Thyroid gland (tissue), 4 donors: ENCODE measurements around the gene IL3RA. TPM values are rescaled to one million over a fixed set of nuclear protein-coding genes. Genes with fewer than 3 reads are reported as not detected.
"Not testable (repeated sequence)": the region's sequence is repeated elsewhere in the genome, so short reads cannot be mapped to it uniquely, and the experiment has no call there.

ENCODE experiments used
- DNase-seq, 2 donors: peaks; one replicate each; pipeline ENCODE4 v3.0.0-alpha.2; 2019
- H3K27ac ChIP-seq, 3 donors: fragments of 200-600 bp; sonication (generic); 1 replicate in 2 of 3; 2 replicates in 1 of 3; pipeline ENCODE4 v1.5.1; 2016 to 2019; ENCODE audit warnings: mild to moderate bottlenecking in 1 of 3, moderate library complexity in 1 of 3
- H3K27me3 ChIP-seq: fragments of 200-600 bp; sonication (generic); one replicate; pipeline ENCODE4 v1.5.1; 2019
- H3K36me3 ChIP-seq, 2 donors: fragments of 200-600 bp; sonication (generic); one replicate each; pipeline ENCODE4 v1.5.1; 2016 to 2019
- H3K4me1 ChIP-seq, 2 donors: fragments of 200-600 bp; sonication (generic); one replicate each; pipeline ENCODE4 v1.5.1; 2017 to 2019
- H3K4me3 ChIP-seq, 3 donors: fragments of 200-600 bp; sonication (generic); replicated peaks in 1 of 3; 1 replicate in 2 of 3; 2 replicates in 1 of 3; pipeline ENCODE4 v1.5.1; 2016; ENCODE audit warnings: mild to moderate bottlenecking in 1 of 3
- H3K9me3 ChIP-seq: fragments of 200-600 bp; sonication (generic); one replicate; pipeline ENCODE4 v1.5.1; 2017
- CTCF ChIP-seq, 6 experiments: fragments of 200-600 bp in 3 of 6; fragments of 450-650 bp in 3 of 6; sonication (generic) in 3 of 6; IDR thresholded peaks; one replicate each; pipeline ENCODE4 v1.5.1; 2016 to 2019; ENCODE audit warnings: antibody characterized with exemption in 6 of 6, mild to moderate bottlenecking in 2 of 6, inconsistent platforms in 1 of 6, moderate library complexity in 1 of 6
- POLR2A ChIP-seq, 2 donors: fragments of 450-650 bp; IDR thresholded peaks; one replicate each; pipeline ENCODE4 v1.6.1; 2017; ENCODE audit warnings: antibody characterized with exemption in 2 of 2, mild to moderate bottlenecking in 2 of 2, moderate library complexity in 1 of 2
- WGBS, 2 donors: methylation state at CpG; one replicate each; pipeline ENCODE4 v1.1.5; 2017; 5-methylcytosine and 5-hydroxymethylcytosine counted together
- intact Hi-C: fragments of 100-400 bp; cut with DNase I; formaldehyde crosslinking; loops from one replicate; pipeline ENCODE4 v1.15.1; 2023
- total RNA-seq, 4 donors: library from RNA; depleted of rRNA; stranded (reverse); fragments of >200 nt; gene quantifications; one replicate each; pipeline ENCODE4 v1.2.3, GENCODE V29; 2016

IL3RA gene
- total RNA-seq, 4 donors from 2014 or later: 0.89 to 4.5 (median 3.3) TPM

- H3K27ac ChIP-seq: no peak overlapping the region
- no peak overlapping the region for H3K4me3 ChIP-seq
- TF ChIP-seq CTCF (IDR thresholded peaks at IDR 0.05) (no peak), POLR2A (IDR thresholded peaks at IDR 0.05) (no peak)
- peaks cover 3 to 7% of the 10 kb centered on the region in 2 donors for H3K36me3 ChIP-seq
- no peaks in the 10 kb centered on the region for H3K27me3 ChIP-seq
- 86 to 88% methylated on average over 4 of the region's 4 CpGs for WGBS, 2 donors
- intact Hi-C loops: no loop called here
- no peaks in the 10 kb centered on the region for H3K4me1 ChIP-seq
- H3K9me3 ChIP-seq: no peaks in the 10 kb centered on the region
- no peak for DNase-seq
These were observed 22.9 kb downstream of the IL3RA start for GRCh38 chrX:1359477-1359873.

GRCh38 chrX:1360171-1360570 lies 23.6 kb downstream of the IL3RA start:
- Histone ChIP-seq H3K4me1 (no peaks in the 10 kb centered on the region), H3K27ac (no peak overlapping the region), H3K27me3 (no peaks in the 10 kb centered on the region), H3K4me3 (no peak overlapping the region), H3K36me3 (peaks cover 3 to 7% of the 10 kb centered on the region in 2 donors), H3K9me3 (no peaks in the 10 kb centered on the region)
- WGBS, 2 donors: 84 to 85% methylated on average over 2 of the region's 2 CpGs
- DNase-seq: no peak
- intact Hi-C loops: no loop called here
- no peak for TF ChIP-seq CTCF (IDR thresholded peaks at IDR 0.05)
- no peak for TF ChIP-seq POLR2A (IDR thresholded peaks at IDR 0.05)

- no peak for DNase-seq
- no peaks in the 10 kb centered on the region for H3K9me3 ChIP-seq
- 79 to 92% methylated on average over 12 of the region's 12 CpGs for WGBS, 2 donors
- no peaks in the 10 kb centered on the region for H3K27me3 ChIP-seq
- TF ChIP-seq CTCF (IDR thresholded peaks at IDR 0.05) (no peak), POLR2A (IDR thresholded peaks at IDR 0.05) (no peak)
- no peak overlapping the region for H3K4me3 ChIP-seq
- H3K27ac ChIP-seq: no peak overlapping the region
- H3K4me1 ChIP-seq: no peaks in the 10 kb centered on the region
- peaks cover 3 to 7% of the 10 kb centered on the region in 2 donors for H3K36me3 ChIP-seq
- intact Hi-C loops: no loop called here
These were observed 24.7 kb downstream of the IL3RA start for GRCh38 chrX:1361275-1361674.

GRCh38 chrX:1361910-1362309 lies 25.3 kb downstream of the IL3RA start:
- no peak for TF ChIP-seq POLR2A (IDR thresholded peaks at IDR 0.05)
- TF ChIP-seq CTCF (IDR thresholded peaks at IDR 0.05): no peak
- Histone ChIP-seq H3K9me3 (no peaks in the 10 kb centered on the region), H3K27me3 (no peaks in the 10 kb centered on the region), H3K4me3 (no peak overlapping the region), H3K4me1 (no peaks in the 10 kb centered on the region), H3K36me3 (peaks cover 3 to 7% of the 10 kb centered on the region in 2 donors), H3K27ac (no peak overlapping the region)
- intact Hi-C loops: no loop called here
- DNase-seq: no peak
- 94 to 97% methylated on average over 2 of the region's 2 CpGs for WGBS, 2 donors

GRCh38 chrX:1366363-1366762 lies 29.8 kb downstream of the IL3RA start:
- H3K9me3 ChIP-seq, H3K4me3 ChIP-seq, H3K27ac ChIP-seq, H3K27me3 ChIP-seq, H3K4me1 ChIP-seq, DNase-seq, intact Hi-C loops, H3K36me3 ChIP-seq: not testable (repeated sequence)
- WGBS, 2 donors: no CpG with 5 or more reads among the region's 63 CpGs

- WGBS, 2 donors: 75 to 87% methylated on average over 4 of the region's 4 CpGs
- no peaks in the 10 kb centered on the region for H3K4me1 ChIP-seq
- no peaks in the 10 kb centered on the region for H3K36me3 ChIP-seq
- intact Hi-C loops: no loop called here
- no peak for DNase-seq
- H3K27me3 ChIP-seq: no peaks in the 10 kb centered on the region
- H3K27ac ChIP-seq: no peak overlapping the region
- no peak overlapping the region for H3K4me3 ChIP-seq
- TF ChIP-seq CTCF (IDR thresholded peaks at IDR 0.05): no peak
- no peak for TF ChIP-seq POLR2A (IDR thresholded peaks at IDR 0.05)
- H3K9me3 ChIP-seq: no peaks in the 10 kb centered on the region
These were observed 31.8 kb downstream of the IL3RA start for GRCh38 chrX:1368385-1368698.
